ENCODE data around the gene STRIP2. TPM values are rescaled to one million over a fixed set of nuclear protein-coding genes. Genes with fewer than 3 reads are reported as not detected.

STRIP2 gene
- total RNA-seq, 2 donors from 2014 or later = 1.9 to 4.7 TPM

DNA sequence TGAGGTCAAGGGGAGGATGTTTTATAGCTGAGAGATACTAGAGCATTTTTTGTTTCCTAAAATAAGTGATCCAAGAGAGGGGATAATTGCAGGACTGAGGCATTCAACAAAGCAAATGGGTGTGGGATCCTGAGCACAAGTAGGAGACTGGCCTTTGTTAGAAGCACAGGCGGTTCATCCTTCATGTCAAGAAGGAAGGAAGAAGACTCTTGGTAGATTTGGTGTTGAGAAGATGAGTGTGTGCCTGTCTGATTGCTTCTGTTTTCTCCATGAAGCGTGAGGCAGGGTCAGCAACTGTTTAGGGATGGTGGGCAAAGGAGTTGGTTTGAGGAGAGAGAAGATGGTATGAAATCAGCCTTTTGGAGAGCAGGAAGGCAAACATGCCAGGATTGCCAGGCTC is 27.6 kb downstream of the STRIP2 start:
- Histone ChIP-seq H3K36me3 (no peaks in the 10 kb centered on the region), H3K9ac (ENCODE audit: low read depth in 2 of 2, low read length in 2 of 2) (no peak overlapping the region), H3K4me3 (no peak overlapping the region), H3K27me3 (no peaks in the 10 kb centered on the region), H3K9me3 (no peaks in the 10 kb centered on the region), H3K27ac (no peak overlapping the region), H3K4me1 (no peaks in the 10 kb centered on the region)
- no peak for DNase-seq
- intact Hi-C loops (cut with DNase I) = no loop called here
- TF ChIP-seq, protein P1, sequence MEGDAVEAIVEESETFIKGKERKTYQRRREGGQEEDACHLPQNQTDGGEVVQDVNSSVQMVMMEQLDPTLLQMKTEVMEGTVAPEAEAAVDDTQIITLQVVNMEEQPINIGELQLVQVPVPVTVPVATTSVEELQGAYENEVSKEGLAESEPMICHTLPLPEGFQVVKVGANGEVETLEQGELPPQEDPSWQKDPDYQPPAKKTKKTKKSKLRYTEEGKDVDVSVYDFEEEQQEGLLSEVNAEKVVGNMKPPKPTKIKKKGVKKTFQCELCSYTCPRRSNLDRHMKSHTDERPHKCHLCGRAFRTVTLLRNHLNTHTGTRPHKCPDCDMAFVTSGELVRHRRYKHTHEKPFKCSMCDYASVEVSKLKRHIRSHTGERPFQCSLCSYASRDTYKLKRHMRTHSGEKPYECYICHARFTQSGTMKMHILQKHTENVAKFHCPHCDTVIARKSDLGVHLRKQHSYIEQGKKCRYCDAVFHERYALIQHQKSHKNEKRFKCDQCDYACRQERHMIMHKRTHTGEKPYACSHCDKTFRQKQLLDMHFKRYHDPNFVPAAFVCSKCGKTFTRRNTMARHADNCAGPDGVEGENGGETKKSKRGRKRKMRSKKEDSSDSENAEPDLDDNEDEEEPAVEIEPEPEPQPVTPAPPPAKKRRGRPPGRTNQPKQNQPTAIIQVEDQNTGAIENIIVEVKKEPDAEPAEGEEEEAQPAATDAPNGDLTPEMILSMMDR (IDR thresholded peaks at IDR 0.05) = no peak

DNA sequence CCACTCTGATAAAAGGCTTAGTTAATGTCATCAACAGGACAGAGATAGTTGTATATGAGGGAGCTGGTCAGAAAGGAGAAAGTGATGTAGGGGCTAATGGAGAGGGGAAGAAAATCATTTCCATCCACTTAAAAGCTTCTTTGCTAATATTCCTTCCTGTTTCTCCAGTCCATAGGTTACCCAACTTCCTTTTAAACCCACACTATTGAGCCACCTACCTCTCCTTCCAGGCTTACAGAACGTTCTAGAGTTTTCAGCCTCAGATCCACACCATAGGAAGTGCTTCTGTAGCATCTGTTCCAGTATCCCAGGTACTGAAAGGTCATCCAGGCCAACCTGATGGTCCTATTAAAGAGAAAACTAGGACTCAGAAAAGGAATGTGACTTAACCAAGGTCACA is 28.2 kb downstream of the STRIP2 start:
- no peak overlapping the region for H3K9ac ChIP-seq (ENCODE audit: low read depth in 2 of 2, low read length in 2 of 2)
- H3K9me3 ChIP-seq = no peaks in the 10 kb centered on the region
- H3K4me3 ChIP-seq = no peak overlapping the region
- TF ChIP-seq, protein P1 (IDR thresholded peaks at IDR 0.05) = no peak
- H3K27me3 ChIP-seq = no peaks in the 10 kb centered on the region
- H3K27ac ChIP-seq = no peak overlapping the region
- no peaks in the 10 kb centered on the region for H3K4me1 ChIP-seq
- no peak for DNase-seq
- intact Hi-C loops (cut with DNase I) = no loop called here
- H3K36me3 ChIP-seq = no peaks in the 10 kb centered on the region

DNA sequence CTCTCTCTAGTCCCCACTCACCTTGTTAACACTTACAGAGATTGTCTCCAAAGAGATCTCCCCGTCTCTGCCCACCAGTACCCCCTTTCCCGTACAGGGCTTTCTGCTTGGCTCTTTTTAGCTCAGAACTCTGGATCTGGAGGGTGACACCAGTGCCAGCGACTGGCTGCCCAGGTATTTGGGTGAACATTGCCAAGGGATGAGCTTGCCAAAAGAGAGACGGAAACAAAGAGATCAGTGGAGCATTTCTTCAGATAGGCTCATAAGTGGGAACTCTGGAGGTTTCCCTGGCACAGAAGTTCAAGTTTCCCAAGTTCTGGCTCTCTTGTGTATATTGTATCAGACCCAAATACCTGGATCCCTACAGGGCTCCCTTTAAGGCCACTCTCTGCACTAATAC is 30.0 kb downstream of the STRIP2 start:
- no peaks in the 10 kb centered on the region for H3K9me3 ChIP-seq

DNA sequence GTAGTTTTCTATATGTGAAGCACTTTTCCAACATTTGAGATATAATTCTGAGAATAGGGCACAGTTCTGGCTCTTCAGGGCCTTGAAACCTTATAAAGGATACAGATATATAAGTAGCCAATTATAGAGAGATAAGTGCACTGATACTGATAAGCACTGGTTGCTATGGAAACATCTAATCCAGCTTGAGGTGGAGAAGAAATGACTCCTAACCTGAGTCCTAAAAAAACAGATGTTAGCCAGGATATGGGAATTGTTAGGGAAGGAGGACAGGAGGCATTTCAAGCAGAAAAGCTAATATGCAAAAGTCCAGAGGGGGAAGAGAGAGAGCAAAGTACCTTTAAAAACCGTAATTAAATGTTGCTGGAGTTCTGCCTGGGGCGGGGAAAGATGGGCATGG is 30.8 kb downstream of the STRIP2 start:
- intact Hi-C loops (cut with DNase I) = no loop called here
- Histone ChIP-seq H3K9me3 (no peaks in the 10 kb centered on the region), H3K4me1 (no peaks in the 10 kb centered on the region), H3K36me3 (no peaks in the 10 kb centered on the region), H3K4me3 (no peak overlapping the region), H3K27ac (no peak overlapping the region), H3K27me3 (no peaks in the 10 kb centered on the region), H3K9ac (ENCODE audit: low read depth in 2 of 2, low read length in 2 of 2) (no peak overlapping the region)
- TF ChIP-seq, protein P1 (IDR thresholded peaks at IDR 0.05) = no peak
- DNase-seq = no peak

More for the DNA sequence above, 30.0 kb downstream of the STRIP2 start:
- Histone ChIP-seq H3K27me3 (no peaks in the 10 kb centered on the region), H3K27ac (no peak overlapping the region), H3K9ac (ENCODE audit: low read depth in 2 of 2, low read length in 2 of 2) (no peak overlapping the region), H3K36me3 (no peaks in the 10 kb centered on the region), H3K4me1 (no peaks in the 10 kb centered on the region), H3K4me3 (no peak overlapping the region)
- TF ChIP-seq, protein P1 (IDR thresholded peaks at IDR 0.05) = no peak
- intact Hi-C loops (cut with DNase I) = no loop called here
- DNase-seq = no peak

DNA sequence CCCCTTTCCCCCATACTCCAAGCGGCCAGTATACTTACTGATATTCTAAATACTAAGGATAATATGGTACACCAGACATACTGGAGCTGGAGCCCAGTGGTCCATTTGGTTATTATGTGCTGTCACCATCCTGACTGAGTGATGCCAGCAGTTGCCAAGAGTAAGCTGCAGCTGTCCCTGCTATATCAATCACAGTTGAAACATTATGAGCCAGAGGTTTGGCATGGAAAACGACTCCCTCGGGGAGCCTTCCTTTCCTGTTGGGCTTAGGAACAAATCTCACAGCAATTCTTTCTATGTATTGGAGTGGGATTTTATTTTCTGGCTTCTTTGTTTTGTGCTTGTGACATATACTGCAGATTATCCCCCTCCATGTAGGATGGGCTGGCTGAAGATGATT is 32.6 kb downstream of the STRIP2 start:
- no peak for DNase-seq
- Histone ChIP-seq H3K36me3 (no peaks in the 10 kb centered on the region), H3K4me1 (no peaks in the 10 kb centered on the region), H3K27me3 (no peaks in the 10 kb centered on the region), H3K4me3 (no peak overlapping the region), H3K9me3 (no peaks in the 10 kb centered on the region), H3K9ac (ENCODE audit: low read depth in 2 of 2, low read length in 2 of 2) (no peak overlapping the region), H3K27ac (no peak overlapping the region)
- TF ChIP-seq, protein P1 (IDR thresholded peaks at IDR 0.05) = no peak
- intact Hi-C loops (cut with DNase I) = no loop called here

DNA sequence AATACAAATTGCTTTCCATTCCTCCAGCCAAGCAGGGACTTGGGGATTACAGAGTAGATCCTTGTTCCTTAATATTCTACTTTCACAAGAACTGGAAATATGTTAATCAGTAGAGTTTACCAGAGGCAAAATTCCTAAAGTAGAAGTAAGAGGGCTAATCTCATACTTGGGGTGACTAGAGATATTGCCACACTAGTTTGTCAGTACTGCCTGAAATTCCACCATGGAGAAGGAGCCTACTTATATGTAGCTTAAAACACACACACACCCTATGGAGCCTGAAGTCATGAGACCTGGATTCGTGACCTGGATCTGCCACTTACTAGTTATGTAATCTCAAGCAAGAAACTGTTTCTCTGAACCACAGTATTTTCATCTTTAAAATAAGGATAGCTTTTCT is 33.9 kb downstream of the STRIP2 start:
- Histone ChIP-seq H3K27me3 (no peaks in the 10 kb centered on the region), H3K9ac (ENCODE audit: low read depth in 2 of 2, low read length in 2 of 2) (no peak overlapping the region), H3K27ac (no peak overlapping the region), H3K36me3 (no peaks in the 10 kb centered on the region), H3K4me1 (no peaks in the 10 kb centered on the region), H3K4me3 (no peak overlapping the region), H3K9me3 (no peaks in the 10 kb centered on the region)
- no peak for DNase-seq
- TF ChIP-seq, protein P1 (IDR thresholded peaks at IDR 0.05) = no peak
- intact Hi-C loops (cut with DNase I) = no loop called here

Data from colonic mucosa (tissue), 4 donors.